Vagina (tissue), 2 donors: ENCODE measurements around the gene ARL8B. TPM values are rescaled to one million over a fixed set of nuclear protein-coding genes. Genes with fewer than 3 reads are reported as not detected.
A peak's percentile ranks its signal among the peaks of the same experiment; 100 is the strongest.

Experiments
- DNase-seq, 2 donors: peaks; one replicate each; pipeline ENCODE4 v3.0.0-alpha.2; 2017; ENCODE audit errors: extremely low spot score in 2 of 2
- H3K27ac ChIP-seq: fragments of 200-600 bp; sonication (generic); one replicate; pipeline ENCODE4 v1.5.1; 2019
- H3K27me3 ChIP-seq: fragments of 200-600 bp; sonication (generic); one replicate; pipeline ENCODE4 v1.5.1; 2019
- H3K36me3 ChIP-seq, 2 donors: fragments of 200-600 bp; sonication (generic); one replicate each; pipeline ENCODE4 v1.5.1; 2017 to 2019
- H3K4me1 ChIP-seq: fragments of 200-600 bp; sonication (generic); one replicate; pipeline ENCODE4 v1.5.1; 2019
- H3K4me3 ChIP-seq, 2 donors: fragments of 200-600 bp; sonication (generic); 1 replicate in 1 of 2; 2 replicates in 1 of 2; pipeline ENCODE4 v1.5.1; 2016 to 2019
- H3K9me3 ChIP-seq: fragments of 200-600 bp; sonication (generic); one replicate; pipeline ENCODE4 v1.5.1; 2019
- CTCF ChIP-seq, 3 experiments: fragments of 450-650 bp in 2 of 3; fragments of 200-600 bp in 1 of 3; sonication (generic) in 1 of 3; IDR thresholded peaks; one replicate each; pipeline ENCODE4 v1.5.1; 2017 to 2019; ENCODE audit warnings: antibody characterized with exemption in 3 of 3, mild to moderate bottlenecking in 2 of 3, moderate library complexity in 2 of 3
- POLR2A ChIP-seq, 2 donors: fragments of 450-650 bp; IDR thresholded peaks; one replicate each; pipeline ENCODE4 v1.6.1; 2017; ENCODE audit warnings: antibody characterized with exemption in 2 of 2, mild to moderate bottlenecking in 2 of 2, moderate library complexity in 2 of 2
- POLR2AphosphoS5 ChIP-seq, 2 donors: sonication (generic); formaldehyde crosslinking; IDR thresholded peaks; one replicate each; pipeline ENCODE4 v1.9.0; 2017; ENCODE audit warnings: antibody characterized with exemption in 2 of 2, mild to moderate bottlenecking in 2 of 2, low read depth in 1 of 2; ENCODE audit not compliant: insufficient read depth in 1 of 2
- intact Hi-C: fragments of 100-400 bp; cut with DNase I; formaldehyde crosslinking; loops from one replicate; pipeline ENCODE4 v1.15.1; 2023
- total RNA-seq: library from RNA; depleted of rRNA; stranded (reverse); fragments of >200 nt; gene quantifications from one replicate; pipeline ENCODE4 v1.2.3, GENCODE V29; 2016

Gene ARL8B
- total RNA-seq, 1 donor from 2014 or later, result 44.4 TPM

- no peak for DNase-seq
- Histone ChIP-seq H3K4me1 (peaks cover 48% of the 10 kb centered on the region), H3K9me3 (no peaks in the 10 kb centered on the region), H3K27me3 (no peaks in the 10 kb centered on the region), H3K27ac (peak overlapping the region; percentile 98), H3K4me3 (peak overlapping the region; percentile 81 to 98), H3K36me3 (no peaks in the 10 kb centered on the region)
- intact Hi-C loops, result loop anchor here (10.0 kb wide), 1 partner anchor 62 kb away; the partner anchor contains the start of gene EDEM1
- TF ChIP-seq POLR2A (IDR thresholded peaks at IDR 0.05) (no peak), POLR2AphosphoS5 (IDR thresholded peaks at IDR 0.05; ENCODE audit: insufficient read depth in 1 of 2, low read depth in 1 of 2) (peak in 1 of 2 donors; percentile 84)
Measured at GRCh38 chr3:5122741-5123706, 932 bp downstream of the ARL8B start.

DNA sequence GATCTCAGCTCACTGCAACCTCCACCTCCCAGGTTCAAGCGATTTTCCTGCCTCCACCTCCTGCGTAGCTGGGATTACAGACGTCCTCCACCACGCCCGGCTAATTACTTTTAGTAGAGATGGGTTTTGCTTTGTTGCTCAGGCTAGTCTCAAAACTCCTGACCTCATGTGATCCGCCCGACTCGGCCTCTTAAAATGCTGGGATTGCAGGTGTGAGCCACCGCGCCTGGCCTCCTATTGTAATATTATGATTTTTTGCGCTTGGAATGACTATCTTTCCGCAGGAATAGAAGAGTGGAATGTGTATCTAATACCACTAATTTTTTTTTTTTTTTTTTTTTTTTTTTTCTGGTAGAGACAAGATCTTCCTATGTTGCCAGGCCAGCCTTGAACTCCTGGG, 1.8 kb downstream of the ARL8B start:
- H3K4me3 ChIP-seq, result peak overlapping the region; percentile 81 to 98
- no peak for DNase-seq
- intact Hi-C loops, result loop anchor here (10.0 kb wide), 1 partner anchor 61 kb away; the partner anchor contains the start of gene EDEM1
- peaks cover 57% of the 10 kb centered on the region for H3K4me1 ChIP-seq
- H3K27ac ChIP-seq, result peak overlapping the region; percentile 98
- no peaks in the 10 kb centered on the region for H3K36me3 ChIP-seq
- TF ChIP-seq POLR2A (IDR thresholded peaks at IDR 0.05), result no peak
- TF ChIP-seq POLR2AphosphoS5 (IDR thresholded peaks at IDR 0.05; ENCODE audit: insufficient read depth in 1 of 2, low read depth in 1 of 2), result no peak
- TF ChIP-seq CTCF (IDR thresholded peaks at IDR 0.05), result no peak
- H3K27me3 ChIP-seq, result no peaks in the 10 kb centered on the region
- H3K9me3 ChIP-seq, result no peaks in the 10 kb centered on the region

DNA sequence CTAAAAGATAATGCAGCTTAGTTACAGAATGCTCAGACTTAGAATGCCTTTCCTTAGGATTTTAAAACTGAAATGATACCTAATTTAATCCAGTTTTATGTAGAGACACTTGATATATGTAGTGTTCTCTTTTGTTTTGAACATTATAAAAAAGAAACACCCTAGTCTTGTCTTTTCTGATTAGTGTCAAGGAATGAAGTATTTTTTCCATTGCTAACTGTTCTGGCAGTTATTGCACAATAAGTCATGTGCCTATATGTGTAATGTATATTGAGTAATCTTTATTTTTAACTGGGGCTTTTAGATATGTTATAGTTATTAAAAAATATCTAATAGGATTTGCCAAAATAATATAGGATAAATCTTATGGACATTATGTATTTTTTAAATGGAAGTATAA, 4.5 kb downstream of the ARL8B start:
- Histone ChIP-seq H3K4me1 (peaks cover 71% of the 10 kb centered on the region), H3K27ac (no peak overlapping the region), H3K9me3 (no peaks in the 10 kb centered on the region), H3K4me3 (no peak overlapping the region), H3K36me3 (no peaks in the 10 kb centered on the region), H3K27me3 (no peaks in the 10 kb centered on the region)
- TF ChIP-seq POLR2AphosphoS5 (IDR thresholded peaks at IDR 0.05; ENCODE audit: insufficient read depth in 1 of 2, low read depth in 1 of 2) (peak in 1 of 2 donors; percentile 62), CTCF (IDR thresholded peaks at IDR 0.05) (no peak), POLR2A (IDR thresholded peaks at IDR 0.05) (no peak)
- DNase-seq, result no peak
- intact Hi-C loops, result loop anchor here (10.0 kb wide), 1 partner anchor 58 kb away; the partner anchor contains the start of gene EDEM1

GRCh38 chr3:5128849-5129248, 6.8 kb downstream of the ARL8B start:
- no peaks in the 10 kb centered on the region for H3K9me3 ChIP-seq
- no peaks in the 10 kb centered on the region for H3K36me3 ChIP-seq
- no peak for DNase-seq
- H3K27ac ChIP-seq, result no peak overlapping the region
- H3K4me3 ChIP-seq, result no peak overlapping the region
- intact Hi-C loops, result loop anchor here (10.0 kb wide), 1 partner anchor 56 kb away; the partner anchor contains the start of gene EDEM1
- no peaks in the 10 kb centered on the region for H3K27me3 ChIP-seq
- TF ChIP-seq POLR2AphosphoS5 (IDR thresholded peaks at IDR 0.05; ENCODE audit: insufficient read depth in 1 of 2, low read depth in 1 of 2) (no peak), CTCF (IDR thresholded peaks at IDR 0.05) (no peak)
- peaks cover 80% of the 10 kb centered on the region for H3K4me1 ChIP-seq

DNA sequence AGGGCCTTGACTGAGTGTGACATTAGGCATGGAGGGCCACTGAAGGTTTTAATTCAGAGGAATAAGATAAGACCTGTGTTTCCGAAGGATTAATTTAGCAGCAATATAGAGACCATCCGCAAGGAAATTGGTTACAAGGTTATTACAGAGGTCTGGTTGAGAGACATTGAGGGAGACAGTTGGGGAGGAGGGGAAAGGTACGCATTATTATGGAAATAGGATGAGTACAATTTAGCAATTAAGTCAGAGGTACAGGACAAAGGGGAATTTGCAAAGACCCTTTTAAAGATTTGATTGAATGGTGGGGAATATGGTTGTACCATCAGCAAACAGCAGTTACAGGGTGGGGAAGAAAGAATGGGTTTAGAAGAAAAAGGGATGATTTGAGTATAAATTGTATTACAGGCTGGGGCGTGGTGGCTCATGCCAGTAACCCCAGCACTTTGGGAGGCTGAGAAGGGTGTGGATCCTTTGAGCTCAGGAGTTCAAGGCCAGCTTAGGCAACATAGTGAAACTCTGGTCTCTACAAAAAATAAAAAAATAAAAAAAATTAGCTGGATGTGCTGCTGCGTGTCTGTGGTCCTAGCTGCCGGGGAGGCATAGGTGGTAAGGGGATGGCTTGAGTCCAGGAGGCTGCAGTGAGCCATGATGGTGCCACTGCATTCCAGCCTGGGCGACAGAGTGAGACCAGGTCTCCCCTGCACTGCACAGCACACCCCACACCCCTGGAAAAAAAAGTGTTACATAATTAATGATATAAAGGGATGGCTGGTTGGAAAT, 11.3 kb downstream of the ARL8B start:
- H3K4me1 ChIP-seq, result peaks cover 76% of the 10 kb centered on the region
- no peak overlapping the region for H3K4me3 ChIP-seq
- H3K9me3 ChIP-seq, result no peaks in the 10 kb centered on the region
- no peak overlapping the region for H3K27ac ChIP-seq
- H3K27me3 ChIP-seq, result no peaks in the 10 kb centered on the region
- no peaks in the 10 kb centered on the region for H3K36me3 ChIP-seq
- no peak for DNase-seq
- intact Hi-C loops, result loop anchor here (5.0 kb wide), 1 partner anchor 136 kb away; no protein-coding TSS in a partner anchor
- no peak for TF ChIP-seq POLR2A (IDR thresholded peaks at IDR 0.05)
- no peak for TF ChIP-seq CTCF (IDR thresholded peaks at IDR 0.05)
- TF ChIP-seq POLR2AphosphoS5 (IDR thresholded peaks at IDR 0.05; ENCODE audit: insufficient read depth in 1 of 2, low read depth in 1 of 2), result no peak
